ENCODE data around the gene KDM4E. TPM values are rescaled to one million over a fixed set of nuclear protein-coding genes. Genes with fewer than 3 reads are reported as not detected.

Gene KDM4E
- total and polyA plus RNA-seq, 2 experiments from 2014 or later: not detected

DNA sequence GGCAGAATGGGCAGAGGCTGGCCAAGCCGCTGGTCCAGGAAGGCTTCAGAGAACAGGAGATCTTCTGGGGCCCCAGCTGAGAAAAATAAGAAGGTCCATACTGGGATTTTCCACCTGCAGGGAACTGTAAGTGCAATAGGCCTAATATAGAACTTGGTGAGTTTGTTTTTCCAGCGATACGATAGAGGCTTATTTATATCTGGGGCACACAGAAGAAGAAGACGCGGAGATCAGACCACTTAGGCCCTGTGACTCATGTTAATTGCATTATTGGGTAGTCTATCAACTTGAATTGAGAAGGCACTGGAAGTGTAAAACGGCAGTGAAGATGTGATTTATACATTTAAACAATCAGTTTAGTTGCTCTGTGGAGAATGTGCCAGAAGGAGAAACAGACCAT is 34.0 kb downstream of the KDM4E start:
- Histone ChIP-seq H3F3A (ENCODE audit: insufficient read depth) (no peaks in the 10 kb centered on the region), H2AFZ (no peak overlapping the region), H3K9me3 (ENCODE audit: low read depth) (no peaks in the 10 kb centered on the region), H3K4me3 (no peak overlapping the region), H3K9me2 (ENCODE audit: insufficient read depth) (no peaks in the 10 kb centered on the region), H3K4me2 (ENCODE audit: unreplicated experiment) (no peak overlapping the region), H3K27ac (no peak overlapping the region), H3K36me3 (ENCODE audit: low read depth) (no peaks in the 10 kb centered on the region), H3K27me3 (replicated peaks; ENCODE audit: insufficient read depth) (peaks cover 18% of the 10 kb centered on the region), H3K4me1 (ENCODE audit: insufficient read depth) (no peaks in the 10 kb centered on the region), H3K9ac (no peak overlapping the region), H4K20me1 (ENCODE audit: insufficient read depth) (no peaks in the 10 kb centered on the region), H3K79me2 (ENCODE audit: insufficient read depth) (no peaks in the 10 kb centered on the region)
- in situ Hi-C loops (cut with MboI): no loop called here
- no peak for DNase-seq
- TF ChIP-seq EZH2phosphoT487 (IDR thresholded peaks at IDR 0.05; ENCODE audit: insufficient read depth, low read depth) (no peak), EZH2 (IDR thresholded peaks at IDR 0.05; ENCODE audit: insufficient read depth, poor library complexity, severe bottlenecking) (no peak)
- 87 to 90% methylated on average over 6 of the region's 6 CpGs for WGBS, 2 experiments (ENCODE audit: low coverage in 1 of 2, low lambda C conversion rate in 2 of 2, missing lambda C conversion rate in 2 of 2)

- H3K4me1 ChIP-seq (ENCODE audit: insufficient read depth): peaks cover 12% of the 10 kb centered on the region
- H2AFZ ChIP-seq: no peak overlapping the region
- in situ Hi-C loops (cut with MboI): no loop called here
- no peaks in the 10 kb centered on the region for H3K27me3 ChIP-seq (replicated peaks; ENCODE audit: insufficient read depth)
- TF ChIP-seq EZH2phosphoT487 (IDR thresholded peaks at IDR 0.05; ENCODE audit: insufficient read depth, low read depth) (no peak), EZH2 (IDR thresholded peaks at IDR 0.05; ENCODE audit: insufficient read depth, poor library complexity, severe bottlenecking) (no peak)
- no peaks in the 10 kb centered on the region for H3K9me3 ChIP-seq (ENCODE audit: low read depth)
- H3K36me3 ChIP-seq (ENCODE audit: low read depth): no peaks in the 10 kb centered on the region
- peaks cover 23% of the 10 kb centered on the region for H3F3A ChIP-seq (ENCODE audit: insufficient read depth)
- peaks cover 25% of the 10 kb centered on the region for H3K79me2 ChIP-seq (ENCODE audit: insufficient read depth)
- WGBS, 2 experiments (ENCODE audit: low coverage in 1 of 2, low lambda C conversion rate in 2 of 2, missing lambda C conversion rate in 2 of 2): 95 to 100% methylated on average over 1 of the region's 1 CpG
- no peak overlapping the region for H3K4me2 ChIP-seq (ENCODE audit: unreplicated experiment)
- no peaks in the 10 kb centered on the region for H4K20me1 ChIP-seq (ENCODE audit: insufficient read depth)
- H3K9ac ChIP-seq: no peak overlapping the region
- no peak overlapping the region for H3K27ac ChIP-seq
- DNase-seq: no peak
- no peaks in the 10 kb centered on the region for H3K9me2 ChIP-seq (ENCODE audit: insufficient read depth)
- no peak overlapping the region for H3K4me3 ChIP-seq
Observed at GRCh38 chr11:95065336-95065735, 40.3 kb downstream of the KDM4E start.

GRCh38 chr11:95066716-95067038 is 41.6 kb downstream of the KDM4E start, which contains the start of gene SRSF8:
TSS of gene SRSF8 (plus strand) at chr11:95066919. CDS start at chr11:95067227, 308 bp downstream.
- no peaks in the 10 kb centered on the region for H3K36me3 ChIP-seq (ENCODE audit: low read depth)
- H3K9ac ChIP-seq: peak within 1 kb of the TSS; percentile 93
- in situ Hi-C loops (cut with MboI): no loop called here
- H3K79me2 ChIP-seq (ENCODE audit: insufficient read depth): peaks cover 34% of the 10 kb centered on the region
- peaks cover 23% of the 10 kb centered on the region for H3F3A ChIP-seq (ENCODE audit: insufficient read depth)
- no peak for TF ChIP-seq EZH2phosphoT487 (IDR thresholded peaks at IDR 0.05; ENCODE audit: insufficient read depth, low read depth)
- no peak for TF ChIP-seq EZH2 (IDR thresholded peaks at IDR 0.05; ENCODE audit: insufficient read depth, poor library complexity, severe bottlenecking)
- H3K9me2 ChIP-seq (ENCODE audit: insufficient read depth): no peaks in the 10 kb centered on the region
- no peaks in the 10 kb centered on the region for H4K20me1 ChIP-seq (ENCODE audit: insufficient read depth)
- peak within 1 kb of the TSS; percentile 98 for H3K4me2 ChIP-seq (ENCODE audit: unreplicated experiment)
- no peaks in the 10 kb centered on the region for H3K9me3 ChIP-seq (ENCODE audit: low read depth)
- 1% methylated on average over 4 of the region's 4 CpGs for WGBS, 2 experiments (ENCODE audit: low coverage in 1 of 2, low lambda C conversion rate in 2 of 2, missing lambda C conversion rate in 2 of 2)
- DNase-seq: no peak
- H3K4me3 ChIP-seq: peak within 1 kb of the TSS; percentile 99
- peak within 1 kb of the TSS; percentile 85 for H3K27ac ChIP-seq
- peaks cover 12% of the 10 kb centered on the region for H3K4me1 ChIP-seq (ENCODE audit: insufficient read depth)
- H2AFZ ChIP-seq: peak within 1 kb of the TSS; percentile 91
- H3K27me3 ChIP-seq (replicated peaks; ENCODE audit: insufficient read depth): no peaks in the 10 kb centered on the region

DNA sequence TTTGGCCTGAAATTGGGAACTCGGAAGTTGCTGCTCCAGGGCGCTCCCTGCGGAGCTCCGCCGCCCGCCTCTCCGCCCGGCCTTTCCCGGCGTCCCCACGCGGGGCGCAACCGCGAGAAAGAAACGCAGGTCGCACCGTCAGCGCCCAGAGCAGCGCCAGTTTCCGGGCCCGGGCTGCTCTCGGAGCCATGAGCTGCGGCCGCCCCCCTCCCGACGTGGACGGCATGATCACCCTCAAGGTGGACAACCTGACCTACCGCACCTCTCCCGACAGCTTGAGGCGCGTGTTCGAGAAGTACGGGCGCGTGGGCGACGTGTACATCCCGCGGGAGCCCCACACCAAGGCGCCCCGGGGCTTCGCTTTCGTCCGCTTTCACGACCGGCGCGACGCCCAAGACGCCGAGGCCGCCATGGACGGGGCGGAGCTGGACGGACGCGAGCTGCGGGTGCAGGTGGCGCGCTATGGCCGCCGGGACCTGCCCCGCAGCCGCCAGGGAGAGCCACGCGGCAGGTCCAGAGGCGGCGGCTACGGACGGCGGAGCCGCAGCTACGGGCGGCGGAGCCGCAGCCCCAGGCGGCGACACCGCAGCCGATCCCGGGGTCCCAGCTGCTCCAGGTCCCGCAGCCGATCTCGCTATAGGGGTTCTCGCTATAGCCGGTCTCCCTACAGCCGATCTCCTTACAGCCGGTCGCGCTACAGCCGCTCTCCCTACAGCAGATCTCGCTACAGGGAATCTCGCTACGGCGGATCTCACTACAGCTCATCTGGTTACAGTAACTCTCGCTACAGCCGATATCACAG is 42.2 kb downstream of the KDM4E start:
- H3K4me2 ChIP-seq (ENCODE audit: unreplicated experiment): peak overlapping the region; percentile 98
- H2AFZ ChIP-seq: peak overlapping the region; percentile 91
- no peaks in the 10 kb centered on the region for H3K27me3 ChIP-seq (replicated peaks; ENCODE audit: insufficient read depth)
- H4K20me1 ChIP-seq (ENCODE audit: insufficient read depth): no peaks in the 10 kb centered on the region
- in situ Hi-C loops (cut with MboI): no loop called here
- H3K79me2 ChIP-seq (ENCODE audit: insufficient read depth): peaks cover 34% of the 10 kb centered on the region
- TF ChIP-seq EZH2phosphoT487 (IDR thresholded peaks at IDR 0.05; ENCODE audit: insufficient read depth, low read depth) (no peak), EZH2 (IDR thresholded peaks at IDR 0.05; ENCODE audit: insufficient read depth, poor library complexity, severe bottlenecking) (no peak)
- peak overlapping the region; percentile 99 for H3K4me3 ChIP-seq
- H3F3A ChIP-seq (ENCODE audit: insufficient read depth): peaks cover 23% of the 10 kb centered on the region
- no peaks in the 10 kb centered on the region for H3K36me3 ChIP-seq (ENCODE audit: low read depth)
- H3K4me1 ChIP-seq (ENCODE audit: insufficient read depth): peaks cover 12% of the 10 kb centered on the region
- H3K9me3 ChIP-seq (ENCODE audit: low read depth): no peaks in the 10 kb centered on the region
- 1% methylated on average over 37 to 72 of the region's 98 CpGs for WGBS, 2 experiments (ENCODE audit: low coverage in 1 of 2, low lambda C conversion rate in 2 of 2, missing lambda C conversion rate in 2 of 2)
- no peaks in the 10 kb centered on the region for H3K9me2 ChIP-seq (ENCODE audit: insufficient read depth)
- peak overlapping the region; percentile 93 for H3K9ac ChIP-seq
- DNase-seq: peak; percentile 91
- H3K27ac ChIP-seq: peak overlapping the region; percentile 85
